ENCODE measurements around the gene KIAA1614.

KIAA1614 gene

GRCh38 chr1:180907313-180908055 lies 5.2 kb upstream of the KIAA1614 start:
- no peak for DNase-seq

- no peak for DNase-seq
Measured at GRCh38 chr1:180908074-180908765, 4.5 kb upstream of the KIAA1614 start.

GRCh38 chr1:180909005-180909414 lies 3.7 kb upstream of the KIAA1614 start:
- DNase-seq: no peak

GRCh38 chr1:180909462-180909976 lies 3.2 kb upstream of the KIAA1614 start:
- DNase-seq: no peak

GRCh38 chr1:180911640-180912191 lies 981 bp upstream of the KIAA1614 start:
- DNase-seq: no peak

- DNase-seq: no peak
Measured at GRCh38 chr1:180912211-180912800, 391 bp upstream of the KIAA1614 start.

GRCh38 chr1:180915426-180915965 lies 2.8 kb downstream of the KIAA1614 start:
- DNase-seq: no peak

GRCh38 chr1:180916012-180916770 lies 3.5 kb downstream of the KIAA1614 start:
- no peak for DNase-seq

- no peak for DNase-seq
Measured at GRCh38 chr1:180916771-180917170, 4.1 kb downstream of the KIAA1614 start.

- no peak for DNase-seq
Measured at GRCh38 chr1:180917306-180918065, 4.8 kb downstream of the KIAA1614 start.

- no peak for DNase-seq
Measured at GRCh38 chr1:180918519-180918918, 5.8 kb downstream of the KIAA1614 start.

GRCh38 chr1:180919183-180919700 lies 6.5 kb downstream of the KIAA1614 start:
- DNase-seq: no peak

GRCh38 chr1:180920193-180920592 lies 7.5 kb downstream of the KIAA1614 start:
- no peak for DNase-seq

GRCh38 chr1:180920702-180921101 lies 8.0 kb downstream of the KIAA1614 start:
- DNase-seq: no peak

- no peak for DNase-seq
Measured at GRCh38 chr1:180921386-180921785, 8.7 kb downstream of the KIAA1614 start.

- DNase-seq: no peak
Measured at GRCh38 chr1:180921891-180922630, 9.4 kb downstream of the KIAA1614 start.

GRCh38 chr1:180922631-180923015 lies 9.9 kb downstream of the KIAA1614 start:
- DNase-seq: no peak

GRCh38 chr1:180923021-180923841 lies 10.5 kb downstream of the KIAA1614 start:
- DNase-seq: no peak

- DNase-seq: no peak
Measured at GRCh38 chr1:180923887-180924286, 11.2 kb downstream of the KIAA1614 start.

- DNase-seq: no peak
Measured at GRCh38 chr1:180924939-180925338, 12.2 kb downstream of the KIAA1614 start.
